HG03565 (cell line): ENCODE data around the gene COL25A1.
"Not testable (repeated sequence)": the region's sequence is repeated elsewhere in the genome, so short reads cannot be mapped to it uniquely, and the experiment has no call there.

Experiments used
- ATAC-seq: cut with Tn5 transposase; IDR thresholded peaks from one replicate; pipeline ENCODE4 v1.9.1; 2021; ENCODE audit warnings: mild to moderate bottlenecking, moderate library complexity; ENCODE audit not compliant: unreplicated experiment

COL25A1 gene

DNA sequence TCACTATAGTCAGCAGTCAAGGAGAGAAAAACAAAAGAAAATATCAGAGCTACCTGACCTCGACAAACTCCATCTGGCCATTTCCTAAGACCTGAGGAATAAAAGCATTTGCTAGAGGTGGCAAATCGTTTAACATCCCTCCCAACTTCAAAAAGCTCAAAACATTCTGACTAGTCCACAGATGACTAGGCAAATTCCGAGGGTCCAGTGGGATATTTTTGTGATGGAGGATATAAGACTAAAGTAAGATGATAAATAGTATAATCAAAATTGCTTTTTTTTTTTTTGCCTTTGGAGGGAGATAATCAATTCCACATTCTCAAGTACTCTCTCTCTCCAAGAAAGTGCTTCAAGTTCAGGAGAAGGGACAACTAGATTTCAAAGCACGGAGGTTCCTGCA, 420.5 kb downstream of the COL25A1 start:
- ATAC-seq: no peak

GRCh38 chr4:108881190-108881589, 421.3 kb downstream of the COL25A1 start:
- no peak for ATAC-seq

DNA sequence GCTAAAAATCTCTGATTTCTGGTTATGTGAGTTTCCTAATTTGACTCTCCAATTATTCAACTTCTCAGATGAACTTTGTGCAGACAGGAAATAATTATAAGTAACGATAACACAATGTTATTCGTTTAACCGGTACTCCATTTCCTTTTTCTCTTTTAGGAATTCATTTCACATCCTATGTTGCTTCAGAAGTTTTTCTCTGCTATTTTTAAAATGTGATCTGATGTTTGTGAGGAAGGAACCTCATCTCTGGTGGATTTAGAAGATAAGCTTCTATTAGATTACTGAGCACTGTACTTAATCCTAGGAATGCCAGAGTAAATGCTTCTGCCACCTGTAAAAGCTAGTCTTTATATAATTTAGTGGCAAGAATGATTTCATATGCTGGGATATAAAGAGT, 423.7 kb downstream of the COL25A1 start:
- ATAC-seq: no peak

DNA sequence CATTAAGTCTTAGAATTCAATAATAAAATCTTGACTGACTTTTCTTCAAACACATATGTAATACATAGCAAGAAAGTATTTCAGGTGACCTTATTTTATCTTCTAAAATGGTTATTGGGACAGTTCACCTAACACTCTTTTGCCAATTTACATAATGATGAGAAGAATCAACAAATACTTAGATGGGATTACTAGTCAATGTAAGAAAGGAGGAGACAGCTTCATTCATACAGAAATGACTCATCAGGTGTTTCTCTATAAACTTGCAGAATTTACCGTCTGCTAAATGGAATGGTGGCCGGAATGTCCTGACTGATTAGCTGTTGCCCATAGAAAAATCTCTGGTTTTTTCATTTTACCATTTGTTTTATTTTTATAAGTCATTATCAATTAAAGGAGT, 424.6 kb downstream of the COL25A1 start:
- no peak for ATAC-seq

DNA sequence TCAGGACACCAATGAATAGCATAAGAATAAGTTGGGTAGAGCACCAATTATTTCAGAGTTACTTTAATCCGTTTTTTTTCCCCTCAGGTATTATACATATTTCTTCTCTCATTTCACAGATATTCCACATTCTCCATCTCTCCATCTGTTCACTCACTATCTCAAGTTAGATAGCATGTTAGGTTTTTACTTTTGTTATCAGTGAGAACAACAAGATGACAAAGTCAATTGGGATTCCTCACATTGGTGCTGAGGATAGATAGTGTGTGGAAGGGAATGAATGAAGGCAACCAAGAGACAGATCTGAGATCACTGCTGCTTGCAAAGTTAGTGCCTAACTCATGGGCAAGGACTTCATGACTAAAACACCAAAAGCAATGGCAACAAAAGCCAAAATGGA, 427.7 kb downstream of the COL25A1 start:
- no peak for ATAC-seq

DNA sequence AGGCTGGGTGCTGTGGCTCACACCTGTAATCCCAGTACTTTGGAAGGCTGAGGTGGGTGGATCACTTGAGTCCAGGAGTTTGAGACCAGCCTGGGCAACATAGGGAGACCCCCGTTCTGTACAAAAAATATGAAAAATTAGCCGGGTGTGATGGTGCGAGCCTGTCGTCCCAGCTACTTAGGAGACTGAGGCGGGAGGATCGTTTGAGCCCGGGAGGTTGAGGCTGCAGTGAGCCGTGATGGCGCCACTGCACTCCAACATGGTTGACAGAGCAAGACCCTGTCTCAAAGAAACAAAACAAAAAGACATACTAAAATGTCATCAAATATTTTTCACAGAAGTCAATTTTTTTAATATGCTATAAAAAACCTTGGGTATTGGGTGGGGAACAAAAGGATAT, 432.5 kb downstream of the COL25A1 start:
- not testable (repeated sequence) for ATAC-seq

DNA sequence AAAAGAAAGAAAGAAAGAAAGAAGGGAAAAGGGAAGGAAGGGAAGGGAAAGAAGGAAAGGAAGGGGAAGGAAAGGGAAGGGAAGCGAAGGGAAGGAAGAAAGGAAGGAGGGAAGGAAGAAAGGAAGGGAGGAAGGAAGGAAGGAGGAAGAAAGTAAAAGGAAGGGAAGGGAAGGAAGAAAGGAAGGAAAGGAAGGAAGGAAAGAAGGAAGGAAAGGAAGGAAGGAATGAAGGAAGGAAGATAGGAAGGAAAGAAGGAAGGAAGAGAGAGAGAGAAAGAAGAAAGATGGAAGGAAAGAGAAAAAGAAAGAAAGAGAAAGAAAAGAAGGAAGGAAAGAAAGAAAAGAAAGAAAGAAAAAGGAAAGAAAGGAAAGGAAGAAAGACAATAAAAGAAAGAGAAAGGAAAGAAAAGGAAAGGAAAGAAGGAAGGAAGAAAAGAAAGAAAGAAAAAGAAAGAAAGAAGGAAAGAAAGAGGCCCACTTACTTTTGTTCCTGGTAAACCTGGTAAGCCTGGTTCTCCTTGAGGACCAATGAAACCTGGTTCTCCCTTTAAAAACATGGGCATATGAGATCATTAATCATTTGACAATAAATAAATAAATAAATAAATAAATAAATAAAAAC, 433.7 kb downstream of the COL25A1 start:
- ATAC-seq: no peak

DNA sequence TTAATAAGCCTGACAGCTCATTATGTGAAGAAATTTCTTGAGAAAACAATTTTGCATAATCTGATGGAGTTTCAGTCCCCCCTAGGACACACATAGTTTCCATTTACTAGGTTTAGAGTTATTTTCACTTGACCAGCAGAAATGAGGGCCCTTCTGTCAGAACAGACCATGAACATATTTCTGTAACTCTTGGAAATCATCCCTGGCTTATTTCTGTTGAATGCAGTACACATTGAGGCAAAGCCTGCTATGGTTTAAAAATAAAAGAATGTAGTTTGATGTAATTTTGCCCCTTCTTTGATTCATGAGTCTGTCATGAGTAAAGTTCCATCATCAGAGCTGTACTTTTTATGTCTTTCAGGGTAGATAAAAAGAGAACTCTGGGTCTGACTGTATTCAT, 435.0 kb downstream of the COL25A1 start:
- ATAC-seq: no peak

GRCh38 chr4:108861334-108861733, 441.1 kb downstream of the COL25A1 start:
- no peak for ATAC-seq

- no peak for ATAC-seq
Observed at GRCh38 chr4:108854786-108855185, 447.7 kb downstream of the COL25A1 start.

DNA sequence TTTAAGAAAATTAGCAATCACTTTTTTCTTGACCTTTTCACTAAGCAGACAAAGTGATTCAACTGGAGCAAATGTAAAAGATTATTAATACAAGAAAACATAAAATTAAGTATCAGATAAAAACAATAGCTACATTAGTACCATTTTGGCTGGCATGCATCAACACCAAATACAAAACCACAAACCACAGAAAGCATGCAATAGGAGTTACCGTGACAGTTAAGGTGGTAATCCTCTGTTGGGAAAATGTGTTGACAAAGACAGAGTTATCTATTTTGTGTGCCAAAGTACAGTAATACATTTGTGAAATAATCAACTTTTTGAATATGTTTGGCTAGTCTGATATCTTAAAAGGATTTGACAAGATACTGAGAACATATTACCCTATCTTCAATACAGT, 449.8 kb downstream of the COL25A1 start:
- no peak for ATAC-seq

DNA sequence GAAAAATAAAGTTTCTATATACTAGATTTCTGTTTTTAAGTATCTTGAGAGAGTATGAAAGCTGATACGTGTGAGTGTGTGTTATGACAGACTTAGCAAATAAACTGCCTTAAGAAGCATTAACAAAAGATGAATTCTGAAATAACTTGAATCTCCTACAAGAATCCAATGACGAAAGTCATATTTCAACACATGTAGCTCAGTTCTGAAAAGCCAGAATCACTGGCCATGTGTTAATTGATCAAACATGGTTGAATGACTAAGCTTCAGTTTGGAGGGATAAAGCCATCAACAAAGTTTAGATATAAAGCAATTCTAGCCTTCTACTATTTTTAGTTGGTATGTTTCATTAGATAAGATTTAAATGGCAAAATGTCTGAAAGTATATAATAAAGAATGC, 451.1 kb downstream of the COL25A1 start:
- ATAC-seq: no peak

DNA sequence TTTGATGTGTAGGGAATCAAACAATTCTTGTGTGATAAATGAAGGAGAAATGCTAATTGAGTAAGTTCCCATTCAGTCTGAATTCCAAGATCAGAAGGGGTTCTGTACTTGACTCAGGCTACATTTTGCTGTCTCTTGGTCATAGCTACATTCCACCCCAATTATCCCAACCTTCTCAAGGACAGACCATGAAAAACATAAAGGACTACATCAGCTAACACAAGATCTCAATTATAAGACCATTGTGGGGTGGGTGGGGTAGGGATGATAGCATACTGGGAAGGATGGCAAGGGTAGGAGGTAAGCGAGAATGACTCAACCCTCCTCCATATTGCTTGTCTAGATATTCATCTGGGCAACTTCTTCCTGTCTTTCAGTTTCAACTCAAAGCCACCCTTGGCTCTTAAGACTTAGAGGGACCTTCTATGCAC, 452.2 kb downstream of the COL25A1 start:
- peak; percentile 32 for ATAC-seq

DNA sequence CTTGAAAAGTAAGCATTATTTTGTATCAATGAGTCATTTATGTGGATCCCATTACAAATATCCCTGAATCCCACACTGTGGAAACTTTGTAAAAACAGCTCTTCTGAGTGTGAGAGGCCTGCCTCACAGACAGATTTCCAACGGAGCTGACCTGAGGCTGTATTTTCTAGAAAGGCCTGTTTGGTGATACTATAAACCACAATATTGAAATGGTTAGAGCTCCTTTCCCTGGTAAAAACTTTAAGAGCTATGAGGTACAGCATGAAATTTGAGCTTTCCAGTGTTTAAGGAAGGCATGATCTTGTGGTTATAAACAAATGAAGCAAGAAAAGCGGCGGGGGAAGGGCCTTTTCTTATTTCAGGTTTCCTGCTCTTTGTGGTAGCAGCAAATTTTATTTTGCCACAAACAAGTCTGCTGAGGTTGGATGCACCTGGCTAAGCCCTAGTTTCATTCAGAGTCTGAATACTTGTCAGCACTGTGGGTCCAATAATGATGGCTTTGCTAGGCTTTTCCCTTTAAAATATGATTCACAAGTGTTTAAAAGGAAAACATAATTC, 452.8 kb downstream of the COL25A1 start:
- peak; percentile 88 for ATAC-seq

DNA sequence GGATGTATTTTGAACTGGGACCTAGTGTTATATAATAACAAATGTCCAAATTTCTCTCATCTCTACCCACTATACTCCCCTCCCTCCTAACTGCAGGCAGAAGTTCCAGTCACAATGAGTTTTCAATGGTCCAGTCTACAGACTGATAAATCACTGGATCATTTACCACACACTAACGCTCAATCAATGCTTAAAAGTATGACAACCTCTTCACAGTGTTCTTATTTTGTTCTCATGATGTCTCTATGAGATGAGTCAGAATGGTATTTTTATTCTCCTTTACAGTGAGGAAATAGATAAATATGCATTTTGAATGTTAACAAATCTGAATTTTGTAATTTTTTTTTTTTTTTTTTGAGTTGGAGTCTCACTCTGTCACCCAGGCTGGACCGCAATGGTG, 455.9 kb downstream of the COL25A1 start:
- ATAC-seq: no peak

DNA sequence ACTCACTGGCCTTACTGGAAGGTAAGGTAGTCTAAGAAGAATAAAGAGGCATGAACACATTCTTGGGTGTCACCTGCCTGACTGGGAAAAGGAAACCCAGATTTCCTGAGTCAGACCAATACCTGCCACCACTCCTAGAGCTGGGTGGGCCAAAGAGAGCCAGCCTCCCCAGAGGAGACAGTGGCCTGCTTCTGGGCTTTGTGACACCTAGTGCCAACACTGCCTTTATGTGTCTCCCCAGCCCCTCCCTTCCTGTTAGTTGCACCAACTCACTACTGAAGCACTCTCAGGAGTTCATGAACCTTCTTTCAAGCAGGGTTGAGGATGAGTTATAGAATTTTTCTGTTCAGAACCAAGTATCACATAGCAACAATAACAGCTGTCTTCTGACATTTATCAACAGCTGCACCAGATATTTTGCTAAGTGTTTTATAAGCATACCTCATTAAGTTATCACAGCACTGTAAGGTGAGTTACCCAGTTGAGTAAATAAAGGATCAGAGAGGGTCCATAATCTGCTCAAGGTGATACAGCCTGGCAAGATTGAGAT, 462.0 kb downstream of the COL25A1 start:
- no peak for ATAC-seq

GRCh38 chr4:108839333-108839732, 463.1 kb downstream of the COL25A1 start:
- no peak for ATAC-seq

- ATAC-seq: no peak
Observed at GRCh38 chr4:108838451-108838850, 464.0 kb downstream of the COL25A1 start.

- no peak for ATAC-seq
Observed at GRCh38 chr4:108834835-108835384, 467.5 kb downstream of the COL25A1 start.

DNA sequence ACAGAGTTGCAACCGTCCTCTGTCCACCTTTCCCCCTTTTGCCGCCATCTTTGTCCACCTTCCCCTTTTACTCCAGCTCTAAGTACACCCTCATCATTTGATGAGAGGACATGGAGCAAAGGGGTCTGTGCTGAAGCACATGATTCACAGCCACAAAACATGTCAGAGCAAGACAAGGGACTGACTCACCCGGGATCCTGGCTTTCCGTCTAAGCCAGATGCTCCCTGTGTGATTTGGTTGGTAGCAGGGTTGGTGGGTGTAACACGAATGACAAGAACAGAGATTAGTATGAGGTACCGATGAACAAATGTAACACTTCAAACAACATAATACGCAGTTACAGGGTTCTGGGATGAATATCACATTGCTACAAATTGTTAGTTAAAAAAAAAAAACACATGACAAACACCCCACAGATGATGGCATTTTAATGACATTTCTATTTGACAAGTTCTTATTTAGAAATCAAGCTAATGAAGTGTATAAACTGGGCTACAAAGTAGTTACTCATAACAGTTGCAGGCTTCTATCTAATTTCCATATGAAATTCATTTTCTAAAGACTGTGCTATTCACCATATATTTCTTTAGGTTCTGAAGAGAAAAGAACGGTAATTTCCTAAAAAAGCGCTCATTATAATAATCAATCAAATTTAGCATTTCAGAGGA, 468.2 kb downstream of the COL25A1 start:
- ATAC-seq: no peak

- ATAC-seq: no peak
Observed at GRCh38 chr4:108833046-108833445, 469.4 kb downstream of the COL25A1 start.

- no peak for ATAC-seq
Observed at GRCh38 chr4:108831886-108832285, 470.6 kb downstream of the COL25A1 start.
